ENCODE measurements around the gene KRT76. TPM values are rescaled to one million over a fixed set of nuclear protein-coding genes. Genes with fewer than 3 reads are reported as not detected.

The KRT76 gene
- total and polyA plus RNA-seq, 10 donors = not detected

- intact Hi-C loops (cut with DNase I; ENCODE audit: low total_unique reads) = no loop called here
- no peak for TF ChIP-seq POLR2AphosphoS5 (IDR thresholded peaks at IDR 0.05)
- no peak for TF ChIP-seq CTCF (IDR thresholded peaks at IDR 0.05 in 8 of 11, conservative IDR thresholded peaks at IDR 0.05 in 3 of 11)
- TF ChIP-seq POLR2A (IDR thresholded peaks at IDR 0.05) = no peak
- WGBS, 5 donors = 26 to 44% (median 30%) methylated on average over 24 to 50 of the region's 50 CpGs
- Histone ChIP-seq H3K27ac (no peak overlapping the region), H3K36me3 (no peaks in the 10 kb centered on the region), H3K4me3 (no peak overlapping the region), H3K4me1 (peaks cover 0 to 9% (median 3%) of the 10 kb centered on the region in 6 donors), H3K9me3 (no peaks in the 10 kb centered on the region), H3K27me3 (replicated peaks in 1 of 7) (peaks cover 0 to 45% (median 17%) of the 10 kb centered on the region in 7 donors)
- peak; percentile 66 for DNase-seq
These were observed 12.7 kb upstream of the KRT76 start for GRCh38 chr12:52789637-52790426.

- Histone ChIP-seq H3K27me3 (replicated peaks in 1 of 7) (peaks cover 0 to 45% (median 17%) of the 10 kb centered on the region in 7 donors), H3K27ac (no peak overlapping the region), H3K4me3 (no peak overlapping the region), H3K9me3 (no peaks in the 10 kb centered on the region), H3K36me3 (no peaks in the 10 kb centered on the region), H3K4me1 (peaks cover 0 to 9% (median 3%) of the 10 kb centered on the region in 6 donors)
- intact Hi-C loops (cut with DNase I; ENCODE audit: low total_unique reads) = no loop called here
- peak; percentile 41 for DNase-seq
- no peak for TF ChIP-seq CTCF (IDR thresholded peaks at IDR 0.05 in 8 of 11, conservative IDR thresholded peaks at IDR 0.05 in 3 of 11)
- TF ChIP-seq POLR2AphosphoS5 (IDR thresholded peaks at IDR 0.05) = no peak
- TF ChIP-seq POLR2A (IDR thresholded peaks at IDR 0.05) = no peak
- 89 to 96% (median 91%) methylated on average over 11 of the region's 11 CpGs for WGBS, 5 donors
These were observed 11.9 kb upstream of the KRT76 start for GRCh38 chr12:52788876-52789636.

- TF ChIP-seq POLR2AphosphoS5 (IDR thresholded peaks at IDR 0.05) (no peak), POLR2A (IDR thresholded peaks at IDR 0.05) (no peak), CTCF (IDR thresholded peaks at IDR 0.05 in 8 of 11, conservative IDR thresholded peaks at IDR 0.05 in 3 of 11) (no peak)
- no peak overlapping the region for H3K27ac ChIP-seq
- intact Hi-C loops (cut with DNase I; ENCODE audit: low total_unique reads) = no loop called here
- H3K4me1 ChIP-seq = peaks cover 0 to 9% (median 3%) of the 10 kb centered on the region in 6 donors
- peaks cover 0 to 45% (median 17%) of the 10 kb centered on the region in 7 donors for H3K27me3 ChIP-seq (replicated peaks in 1 of 7)
- WGBS, 5 donors = 67 to 83% (median 74%) methylated on average over 6 of the region's 6 CpGs
- no peaks in the 10 kb centered on the region for H3K36me3 ChIP-seq
- no peaks in the 10 kb centered on the region for H3K9me3 ChIP-seq
- peak; percentile 39 for DNase-seq
- H3K4me3 ChIP-seq = no peak overlapping the region
These were observed 11.2 kb upstream of the KRT76 start for GRCh38 chr12:52788192-52788875.

All from spleen (tissue), 11 donors.